ENCODE results near the gene PDHB.
"Not testable (repeated sequence)": the region's sequence is repeated elsewhere in the genome, so short reads cannot be mapped to it uniquely, and the experiment has no call there.

PDHB gene

DNA sequence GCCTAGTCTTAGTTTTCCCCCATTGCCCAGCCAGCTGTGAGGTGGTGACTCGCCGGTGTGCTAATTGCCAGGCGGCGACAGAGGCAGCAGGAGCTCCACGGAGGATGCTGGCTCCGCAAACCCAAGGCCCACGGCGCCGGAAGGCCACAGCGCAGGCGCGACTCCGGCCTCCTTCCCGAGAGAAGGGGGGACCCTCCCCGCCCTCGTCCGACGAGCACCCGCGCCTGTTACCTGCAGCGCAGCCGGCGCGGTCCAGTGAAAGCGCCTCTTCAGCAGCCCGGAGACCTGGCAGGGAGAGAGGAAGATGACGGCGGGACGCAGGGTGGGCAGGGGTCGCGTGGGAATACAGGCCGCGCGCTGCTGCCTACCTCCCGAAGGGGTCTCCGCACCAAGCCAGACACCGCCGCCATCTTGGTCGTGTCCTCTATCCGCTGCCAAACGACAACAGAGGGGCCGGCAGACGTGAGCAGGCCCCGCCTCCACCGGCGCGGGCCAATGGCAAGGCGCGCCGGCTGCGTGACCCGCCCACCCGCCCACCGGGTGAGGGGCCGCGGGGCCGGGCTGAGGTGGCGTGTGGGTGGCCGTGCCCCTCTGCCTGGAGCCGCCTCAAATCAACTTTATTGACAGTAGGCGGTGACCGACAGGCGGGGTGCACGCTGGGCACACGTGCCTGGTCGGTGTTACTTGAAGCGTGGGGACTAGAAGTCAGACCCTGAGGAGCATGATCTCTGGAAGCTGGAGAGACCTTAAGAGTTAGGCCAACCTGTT, at the start of gene PDHB:
Gene PDHB, minus strand, starts transcription at position 433 of the 768 bp plus-strand sequence. Its CDS starts 23 bp downstream, at position 410.
- peak; percentile 86 to 90 for DNase-seq

- peak in 1 of 2 donors; percentile 17 for DNase-seq
Observed at GRCh38 chr3:58482917-58483636, 49.4 kb upstream of the PDHB start.

- no peak for DNase-seq
Observed at GRCh38 chr3:58480309-58480708, 46.7 kb upstream of the PDHB start.

- no peak for DNase-seq
Observed at GRCh38 chr3:58478781-58479180, 45.1 kb upstream of the PDHB start.

DNA sequence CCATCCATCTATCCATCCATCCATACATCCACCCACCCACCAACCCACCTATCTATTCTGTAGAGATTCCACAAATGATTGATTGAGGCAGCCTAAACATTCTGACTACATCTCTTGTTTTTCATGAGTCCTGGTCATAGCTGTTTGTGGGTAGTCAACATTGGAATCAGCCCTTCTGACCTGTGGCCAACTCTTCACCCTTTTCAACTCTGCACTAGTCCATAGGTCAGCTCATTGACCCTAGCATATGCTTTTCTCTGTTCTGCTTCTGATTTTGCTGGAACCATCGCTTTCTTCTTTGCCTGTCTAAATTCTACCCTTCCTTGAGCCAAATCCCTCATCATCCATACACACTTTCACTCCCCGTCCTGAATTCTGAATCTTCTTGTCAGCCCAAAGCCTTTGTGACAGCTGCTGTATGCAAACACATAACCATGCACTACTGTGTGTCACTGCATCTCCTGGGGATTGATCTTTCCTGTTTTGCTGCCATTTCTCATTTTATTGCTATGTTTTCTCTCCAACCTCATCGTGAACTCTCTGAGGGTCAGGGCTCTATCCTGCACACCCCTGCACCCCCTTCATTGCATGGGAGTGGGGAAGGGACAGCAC, 41.4 kb upstream of the PDHB start:
- no peak for DNase-seq

DNA sequence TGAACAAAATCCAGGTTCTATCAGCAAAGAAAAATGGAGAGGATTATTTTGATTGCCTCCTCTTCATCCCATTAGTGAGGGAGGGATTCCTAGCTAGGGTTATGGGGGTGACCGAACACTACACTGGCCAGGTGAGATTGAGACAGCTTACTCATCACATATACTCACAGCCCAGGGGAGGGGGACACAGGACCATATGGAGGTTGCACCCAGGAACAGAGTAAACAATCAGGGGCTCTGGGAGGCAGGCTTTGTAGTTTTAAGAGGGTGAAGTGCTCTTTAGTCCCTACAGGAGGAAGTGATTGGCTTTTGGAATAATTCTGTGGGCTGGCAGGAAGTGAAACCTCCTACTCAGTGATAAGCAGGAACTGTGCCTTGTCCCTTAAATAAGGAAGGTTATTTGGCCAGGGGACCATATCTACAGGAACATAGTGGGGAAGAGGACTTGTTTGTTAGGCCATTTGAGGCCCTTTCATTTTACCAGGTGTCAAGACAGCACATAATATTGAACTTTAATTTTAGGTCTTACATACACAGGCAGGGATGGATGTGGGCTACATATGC, 40.8 kb upstream of the PDHB start:
- DNase-seq = peak in 1 of 2 donors; percentile 26

DNA sequence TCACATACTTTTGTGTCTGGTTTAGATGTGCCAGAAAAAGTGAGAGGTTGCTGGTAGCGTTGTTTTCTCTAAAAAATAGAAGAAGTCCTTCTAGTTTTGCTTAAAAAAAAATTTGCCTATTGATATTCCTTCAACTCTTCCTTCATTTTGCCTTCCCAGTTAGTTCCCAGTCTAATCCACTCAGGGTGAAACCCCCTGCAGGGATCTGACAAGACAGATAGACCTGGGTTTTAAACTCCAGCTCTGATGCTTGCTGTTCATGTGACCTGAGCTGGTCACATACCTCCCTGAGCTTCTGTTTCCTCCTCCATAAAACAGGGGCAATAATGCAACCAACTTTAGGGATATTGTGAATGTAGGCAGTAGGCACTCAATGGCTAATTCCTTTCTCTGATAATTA, 39.6 kb upstream of the PDHB start:
- DNase-seq = no peak

- peak; percentile 53 to 54 for DNase-seq
Observed at GRCh38 chr3:58471025-58471887, 37.6 kb upstream of the PDHB start.

GRCh38 chr3:58470363-58471024, 36.9 kb upstream of the PDHB start:
- no peak for DNase-seq

- no peak for DNase-seq
Observed at GRCh38 chr3:58469096-58469495, 35.5 kb upstream of the PDHB start.

DNA sequence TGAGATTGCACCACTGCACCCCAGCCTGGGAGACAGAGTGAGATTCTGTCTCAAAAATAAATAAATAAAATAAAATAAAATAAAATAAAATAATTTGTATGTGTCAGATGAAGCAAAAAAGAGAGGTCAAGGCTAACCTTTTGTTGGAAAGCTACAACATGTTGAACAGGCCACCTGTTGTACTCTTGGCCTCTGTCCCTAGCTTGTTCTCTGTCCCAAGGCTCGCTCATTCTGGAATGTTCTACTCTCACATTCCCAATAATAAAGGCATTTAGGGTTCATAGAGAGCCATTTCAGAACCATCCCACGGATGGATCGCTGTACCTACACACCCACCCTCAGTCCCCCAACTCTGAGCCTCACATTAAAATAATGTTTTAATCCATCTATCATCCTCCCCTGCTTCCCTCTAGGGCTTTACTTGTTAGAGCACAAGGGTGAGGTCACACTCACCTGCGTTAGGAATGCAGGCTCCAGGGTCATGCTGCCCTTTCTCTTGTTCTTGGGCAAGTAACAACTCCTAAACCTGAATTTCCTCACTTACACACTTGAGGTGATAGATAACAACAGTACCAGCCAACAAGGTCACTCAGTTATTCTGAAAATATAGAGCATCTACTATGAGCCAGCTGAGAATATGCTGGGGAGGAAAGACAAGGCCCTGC, 33.4 kb upstream of the PDHB start:
- DNase-seq = no peak

DNA sequence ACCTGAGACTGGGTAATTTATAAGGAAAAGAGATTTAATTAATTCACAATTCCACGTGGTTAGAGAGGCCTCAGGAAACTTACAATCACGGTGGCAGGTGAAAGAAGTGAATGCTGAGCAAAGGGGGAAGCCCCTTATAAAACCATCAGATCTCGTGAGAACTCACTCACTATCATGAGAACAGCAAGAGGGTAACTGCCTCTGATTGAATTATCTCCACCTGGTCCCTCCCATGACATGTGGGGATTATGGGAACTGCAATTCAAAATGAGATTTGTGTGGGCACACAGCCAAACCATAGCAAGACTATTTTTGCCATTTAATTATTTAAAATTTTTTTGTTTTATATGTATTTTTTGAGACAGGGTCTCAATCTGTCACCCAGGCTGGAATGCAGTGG, 31.2 kb upstream of the PDHB start:
- no peak for DNase-seq

GRCh38 chr3:58463942-58464271, 30.3 kb upstream of the PDHB start:
- no peak for DNase-seq

DNA sequence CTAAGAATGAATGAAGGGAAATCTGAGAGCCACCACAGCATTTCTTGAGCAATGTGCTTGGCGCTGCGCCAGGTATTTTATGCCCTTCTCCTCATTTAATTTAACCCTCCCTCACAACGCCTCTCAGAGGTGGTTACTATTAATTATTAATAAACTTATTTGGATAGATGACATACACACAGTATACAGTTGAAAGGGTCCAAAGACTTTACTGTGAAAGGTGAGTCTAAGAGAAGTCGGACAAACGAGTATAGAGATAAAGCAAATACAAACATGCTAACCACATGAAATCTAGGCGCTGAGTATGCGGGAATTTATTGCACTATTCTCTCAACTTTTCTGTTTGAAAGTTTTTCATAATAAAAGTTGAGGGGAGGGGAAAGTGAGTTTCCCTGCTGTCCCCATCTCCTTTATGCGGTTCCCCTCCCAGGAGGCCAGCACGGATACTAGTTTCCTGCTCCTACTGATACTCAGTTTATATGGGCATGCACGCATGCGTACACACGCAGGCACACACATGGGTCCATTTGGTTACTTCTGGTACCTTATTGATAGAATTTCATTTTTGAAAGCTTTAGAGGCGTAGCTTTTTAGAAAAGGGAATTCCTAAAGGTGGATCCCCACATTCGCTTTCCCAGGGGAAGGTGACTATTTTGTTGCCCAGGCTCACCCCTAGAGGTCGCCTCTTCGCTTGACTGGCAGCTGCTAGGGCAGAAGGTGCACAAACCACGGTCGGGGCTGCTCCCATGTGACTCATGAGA, 29.7 kb upstream of the PDHB start:
- DNase-seq = peak; percentile 69 to 73

DNA sequence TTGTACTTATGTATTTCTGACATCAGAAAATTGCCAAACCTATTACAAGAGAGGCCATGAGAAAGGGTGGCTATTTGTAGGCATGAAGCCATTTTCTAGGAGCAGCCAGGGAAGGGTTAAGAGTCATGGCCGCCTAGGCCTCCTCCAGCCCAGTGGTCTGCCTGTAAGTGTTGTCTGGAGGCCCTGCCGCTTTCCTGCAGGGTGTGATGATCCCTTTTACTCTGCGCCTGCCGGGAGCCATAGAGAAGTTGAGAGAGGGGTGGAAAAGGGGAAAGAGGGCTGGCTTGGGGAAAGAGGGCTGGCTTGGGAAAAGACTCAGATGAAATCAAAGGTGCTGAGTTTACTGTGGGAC, 29.2 kb upstream of the PDHB start:
- no peak for DNase-seq

- DNase-seq = no peak
Observed at GRCh38 chr3:58459160-58459559, 25.5 kb upstream of the PDHB start.

DNA sequence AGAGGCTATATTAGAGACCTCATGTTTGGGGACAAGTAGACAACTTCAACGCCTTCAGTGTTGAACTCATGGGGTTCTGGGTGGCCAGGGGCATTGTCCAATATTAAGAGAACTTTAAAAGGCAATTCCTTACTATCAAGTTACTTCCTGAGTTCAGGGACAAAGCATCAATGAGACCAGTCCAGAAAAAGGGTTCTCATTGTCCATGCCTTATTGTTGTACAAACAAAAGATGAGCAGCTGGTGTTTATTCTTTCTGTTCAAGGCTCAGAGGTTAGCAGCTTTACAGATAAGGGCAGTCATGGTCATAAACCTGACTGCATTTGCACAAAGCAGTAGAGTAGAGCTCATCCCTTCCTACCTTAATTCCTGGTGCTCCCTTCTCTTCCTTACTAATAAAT, 18.5 kb upstream of the PDHB start:
- no peak for DNase-seq

DNA sequence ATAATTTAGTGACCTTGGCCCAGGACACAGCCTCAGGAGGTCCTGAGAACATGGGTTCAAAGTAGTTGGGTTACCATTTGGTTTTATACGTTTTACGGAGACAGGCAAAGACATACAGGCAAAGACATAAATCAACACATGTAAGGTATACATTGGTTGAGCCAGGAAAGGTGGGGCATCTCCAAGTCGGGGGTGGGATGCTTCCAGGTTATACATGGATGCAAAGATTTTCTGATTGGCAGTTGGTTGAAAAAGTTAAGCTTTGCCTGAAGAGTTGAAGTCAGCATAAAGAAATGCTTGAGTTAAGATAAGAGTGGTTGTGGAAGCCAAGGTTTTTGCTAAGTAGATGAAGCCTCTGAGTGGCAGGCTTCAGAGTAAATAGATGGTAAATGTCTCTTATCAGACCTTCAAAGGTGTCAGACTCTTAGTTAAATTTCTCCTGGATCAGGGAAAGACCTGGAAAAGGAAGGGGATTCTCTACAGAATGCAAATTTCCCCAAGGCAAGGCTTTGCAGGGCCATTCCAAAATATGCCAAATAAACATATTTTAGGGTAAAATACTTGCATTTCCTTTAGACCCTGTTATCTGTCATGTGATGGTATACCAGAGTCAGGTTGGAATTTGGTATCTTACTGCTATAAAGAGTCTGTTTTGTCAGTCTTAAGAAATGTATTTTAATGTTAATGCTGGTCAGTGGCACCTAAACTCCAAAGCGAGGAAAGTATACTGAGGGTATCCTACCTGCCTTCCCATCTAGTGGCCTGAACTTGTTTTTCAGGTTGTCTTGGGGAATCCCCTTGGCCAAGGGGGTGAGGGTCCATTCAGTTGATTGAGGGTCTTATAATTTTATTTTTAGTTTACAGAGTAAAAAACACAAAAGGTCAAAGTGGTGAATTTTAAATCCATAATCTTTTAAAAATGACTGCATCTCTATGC, 8.2 kb upstream of the PDHB start:
- DNase-seq = no peak

- not testable (repeated sequence) for DNase-seq
Observed at GRCh38 chr3:58440996-58441355, 7.3 kb upstream of the PDHB start.

GRCh38 chr3:58437276-58437675, 3.6 kb upstream of the PDHB start:
- DNase-seq = not testable (repeated sequence)
